SKM-1 treated with dmso at 0.1 percent for 144 hours (cell line): ENCODE data around the gene TSPY8.
"Not testable (repeated sequence)": the region's sequence is repeated elsewhere in the genome, so short reads cannot be mapped to it uniquely, and the experiment has no call there.

Experiments used
- DNase-seq: peaks from one replicate; lab custom pipeline; 2025; ENCODE audit not compliant: unreplicated experiment; lab: John Stamatoyannopoulos, UW

The TSPY8 gene

GRCh38 chrY:9357497-9357896, at the start of gene TSPY8:
TSS of gene TSPY8 (plus strand) at chrY:9357797. CDS start at chrY:9357843, 46 bp downstream.
- DNase-seq = not testable (repeated sequence)

DNA sequence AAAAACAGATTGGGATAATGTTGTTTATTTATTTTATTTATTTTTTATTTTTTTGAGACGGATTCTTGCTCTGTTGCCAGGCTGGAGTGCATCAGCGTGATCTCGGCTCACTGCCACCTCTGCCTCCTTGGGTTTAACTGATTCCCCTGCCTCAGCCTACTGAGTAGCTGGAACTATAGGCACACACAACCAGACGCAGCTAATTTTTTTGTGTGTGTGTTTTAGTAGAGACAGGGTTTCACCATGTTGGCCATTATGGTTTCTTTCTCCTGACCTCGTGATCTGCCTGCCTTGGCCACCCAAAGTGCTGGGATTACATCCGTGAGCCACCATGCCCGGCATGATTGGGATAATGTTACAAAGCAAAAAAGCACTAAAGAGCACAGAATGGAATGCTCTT, 36.6 kb upstream of the TSPY8 start:
- no peak for DNase-seq

- DNase-seq = not testable (repeated sequence)
Observed at GRCh38 chrY:9337164-9337563, 20.4 kb upstream of the TSPY8 start, which contains the start of gene TSPY4. TSS of gene TSPY4 (plus strand) at chrY:9337464. CDS start at chrY:9337510, 46 bp downstream.

GRCh38 chrY:9396527-9396926, 38.9 kb downstream of the TSPY8 start:
- not testable (repeated sequence) for DNase-seq

- not testable (repeated sequence) for DNase-seq
Observed at GRCh38 chrY:9398121-9398520, 40.5 kb downstream of the TSPY8 start, which contains the start of gene TSPY3. TSS of gene TSPY3 (plus strand) at chrY:9398421. CDS start at chrY:9398467, 46 bp downstream.
